HG03354 (cell line): ENCODE results near the gene PLAC1.

Source experiments
- ATAC-seq: cut with Tn5 transposase; IDR thresholded peaks from one replicate; pipeline ENCODE4 v1.9.1; 2021; ENCODE audit warnings: mild to moderate bottlenecking; ENCODE audit not compliant: unreplicated experiment, poor library complexity, severe bottlenecking

The PLAC1 gene

DNA sequence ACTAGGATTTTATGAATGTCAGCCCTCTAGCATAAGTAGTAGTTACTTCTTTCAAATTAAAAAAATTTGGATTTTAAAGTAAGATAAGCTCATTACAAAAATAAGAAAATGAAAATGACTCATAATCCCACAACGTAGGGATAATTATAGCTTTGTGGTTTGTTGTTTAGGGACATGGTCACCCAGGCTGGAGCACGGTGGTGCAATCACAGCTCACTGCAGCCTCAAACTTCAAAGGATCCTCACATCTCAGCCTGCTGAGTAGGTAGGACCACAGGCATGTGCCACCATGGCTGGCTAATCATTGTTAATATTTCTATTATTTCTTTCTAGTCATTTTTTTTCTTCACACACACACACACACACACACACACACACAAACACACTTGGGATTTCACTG lies 57.6 kb downstream of the PLAC1 start:
- ATAC-seq, result no peak

DNA sequence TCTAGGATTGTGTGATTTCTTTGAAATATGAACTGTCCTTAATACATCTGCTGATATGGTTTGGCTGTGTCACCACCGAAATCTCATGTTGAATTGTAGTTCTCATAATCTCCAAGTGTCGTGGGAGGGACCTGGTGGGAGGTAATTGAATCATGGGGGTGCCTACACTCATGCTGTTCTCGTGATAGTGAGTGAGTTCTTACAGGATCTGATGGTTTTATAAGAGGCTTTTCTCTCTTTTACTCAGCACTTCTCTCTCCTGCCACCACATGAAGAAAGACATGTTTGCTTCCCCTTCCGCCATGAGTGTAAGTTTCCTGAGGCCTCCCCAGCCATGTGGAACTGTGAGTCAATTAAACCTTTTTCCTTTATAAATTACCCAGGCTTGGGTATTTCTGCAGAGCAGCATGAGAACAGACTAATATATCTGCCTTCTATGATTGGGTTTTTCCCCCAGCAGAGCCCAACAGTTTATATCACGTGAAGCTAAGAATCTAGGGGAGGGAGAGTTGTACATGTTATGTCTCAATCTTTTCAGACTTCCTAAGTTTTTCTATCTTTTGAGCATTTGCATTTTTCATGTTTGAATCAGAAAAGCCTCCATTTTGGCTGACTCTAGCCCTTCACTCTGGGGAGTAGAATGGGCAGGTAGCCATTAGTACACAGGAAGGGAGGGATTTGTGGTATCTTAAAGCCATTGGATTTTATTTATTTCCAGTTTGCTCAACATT lies 58.9 kb downstream of the PLAC1 start:
- ATAC-seq, result no peak

DNA sequence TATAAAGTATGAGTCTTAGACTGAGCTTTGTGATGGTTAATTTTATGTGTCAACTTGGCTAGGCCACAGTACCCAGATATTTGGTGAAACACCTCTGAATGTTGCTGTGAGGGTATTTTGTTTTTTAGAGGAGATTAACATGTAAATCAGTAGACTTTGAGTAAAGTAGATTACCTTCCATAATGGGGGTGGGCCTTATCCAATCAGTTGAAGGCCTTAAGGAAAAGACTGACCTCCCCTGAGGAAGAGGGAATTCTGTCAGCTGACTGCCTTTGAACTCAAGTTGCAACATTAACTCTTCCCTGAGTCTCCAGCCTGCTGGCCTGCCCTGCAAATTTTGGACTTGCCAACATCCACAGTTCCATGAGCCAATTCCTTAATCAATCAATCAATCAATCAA lies 66.0 kb downstream of the PLAC1 start:
- ATAC-seq, result no peak

DNA sequence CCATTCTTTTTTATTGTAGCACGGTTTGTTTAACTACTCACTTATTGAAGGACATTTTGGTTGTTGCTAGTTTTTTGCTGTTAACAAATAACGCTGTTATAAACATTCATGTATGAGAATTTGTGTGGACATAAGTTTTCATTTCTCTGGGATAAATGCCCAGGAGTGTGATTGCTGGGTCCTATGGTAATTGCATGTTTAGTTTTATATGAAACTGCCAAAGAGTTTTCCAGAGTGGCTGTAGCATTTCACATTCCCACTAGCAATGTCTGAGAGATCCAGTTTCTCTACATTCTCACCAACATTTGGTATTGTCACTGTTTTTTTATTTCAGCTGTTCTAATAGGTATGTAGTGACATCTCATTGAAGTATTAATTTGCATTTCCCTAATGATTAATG lies 66.8 kb downstream of the PLAC1 start:
- no peak for ATAC-seq

DNA sequence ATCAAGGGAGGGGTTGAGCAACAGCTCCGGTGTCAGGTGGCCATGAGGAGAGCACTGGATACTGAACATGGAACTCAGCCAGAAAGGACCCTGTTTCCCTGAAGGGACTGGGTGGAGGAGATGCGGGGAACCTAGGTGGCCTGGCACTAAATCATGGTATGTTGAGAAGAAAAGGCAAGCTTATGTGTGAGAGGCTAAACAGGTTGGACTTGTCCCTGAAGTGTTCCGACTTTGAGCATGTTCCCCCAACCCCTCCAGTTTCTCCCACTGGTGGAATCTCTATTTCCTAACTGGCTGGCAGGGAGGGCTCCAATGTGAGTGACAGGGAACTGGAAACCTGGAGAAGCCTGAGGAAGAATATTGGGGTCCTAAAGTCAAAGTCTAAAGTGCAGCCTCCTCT lies 69.5 kb downstream of the PLAC1 start:
- no peak for ATAC-seq

DNA sequence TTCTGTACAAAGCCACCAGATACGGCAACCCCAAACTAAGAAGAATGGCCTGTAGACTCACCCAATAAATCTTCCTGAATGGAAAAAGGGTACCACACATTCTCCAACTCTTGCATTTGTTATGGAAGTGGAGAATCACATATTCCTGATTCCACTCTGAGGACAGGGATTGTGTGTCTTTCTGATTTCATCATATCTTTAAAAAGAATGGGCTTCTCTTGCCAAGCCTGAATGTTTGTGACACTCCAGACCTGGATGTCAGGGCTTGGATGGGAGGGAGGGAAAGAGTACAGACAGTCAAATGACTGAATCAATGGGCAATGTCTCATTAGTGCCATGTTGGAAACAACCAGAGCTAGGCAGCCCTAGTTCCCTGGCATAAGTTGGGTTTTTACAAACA lies 77.4 kb downstream of the PLAC1 start:
- no peak for ATAC-seq

DNA sequence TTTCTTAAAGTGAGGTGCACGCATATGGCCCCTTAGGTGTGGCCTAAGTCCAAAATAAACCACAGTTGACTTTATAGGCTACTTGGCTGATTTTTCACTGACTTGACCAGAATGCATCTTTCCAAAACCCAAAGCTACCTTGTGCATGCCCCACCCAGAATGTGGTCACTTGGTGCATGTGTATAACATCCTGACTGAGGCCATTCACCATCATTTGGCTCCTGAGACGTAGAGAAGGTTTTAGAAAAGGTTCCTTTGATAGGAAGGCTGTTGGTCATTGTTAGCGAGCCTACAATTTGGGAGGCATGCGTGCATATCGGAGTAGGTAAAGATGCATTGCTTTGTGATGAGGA lies 84.6 kb downstream of the PLAC1 start:
- ATAC-seq, result no peak

DNA sequence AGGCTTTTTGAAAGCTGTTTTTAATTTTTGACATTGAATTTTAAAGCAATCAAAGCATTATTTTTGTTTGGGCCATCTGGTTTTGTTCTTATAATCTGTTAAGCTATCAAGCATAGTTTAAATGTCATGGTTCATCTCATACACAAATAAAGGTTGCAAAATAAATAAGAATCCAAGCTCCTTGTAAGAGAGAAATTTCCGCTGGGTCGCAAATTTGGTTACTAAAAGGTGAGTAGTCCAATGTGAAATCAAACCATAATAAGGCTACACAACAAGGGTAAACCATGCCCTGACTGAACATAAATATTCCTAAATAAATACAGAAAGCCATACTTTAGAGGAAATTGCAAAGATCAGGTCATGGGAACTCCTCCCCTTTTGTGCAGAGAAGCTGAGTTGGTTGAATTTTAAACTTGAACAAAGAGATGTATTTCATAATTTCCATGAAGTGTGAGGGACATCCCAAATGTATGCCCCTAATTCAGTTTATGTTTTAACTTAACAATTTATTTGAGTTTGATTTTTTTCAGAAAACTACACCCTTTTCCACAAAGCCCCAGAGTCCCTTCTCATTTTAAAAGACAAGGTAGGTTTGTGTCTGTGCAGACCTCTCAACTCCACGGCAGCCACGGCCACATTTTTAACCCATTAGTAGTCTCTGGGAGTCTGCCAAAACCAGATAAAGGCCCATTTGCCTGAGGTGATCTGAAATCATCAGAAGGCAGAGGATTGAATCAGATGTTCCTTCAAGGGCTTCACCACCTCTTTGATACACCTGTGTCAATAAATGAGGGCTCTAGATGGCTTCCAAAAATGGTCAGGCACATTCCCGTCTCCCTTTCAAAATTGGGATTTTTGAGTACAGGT lies 85.2 kb downstream of the PLAC1 start:
- ATAC-seq, result no peak

DNA sequence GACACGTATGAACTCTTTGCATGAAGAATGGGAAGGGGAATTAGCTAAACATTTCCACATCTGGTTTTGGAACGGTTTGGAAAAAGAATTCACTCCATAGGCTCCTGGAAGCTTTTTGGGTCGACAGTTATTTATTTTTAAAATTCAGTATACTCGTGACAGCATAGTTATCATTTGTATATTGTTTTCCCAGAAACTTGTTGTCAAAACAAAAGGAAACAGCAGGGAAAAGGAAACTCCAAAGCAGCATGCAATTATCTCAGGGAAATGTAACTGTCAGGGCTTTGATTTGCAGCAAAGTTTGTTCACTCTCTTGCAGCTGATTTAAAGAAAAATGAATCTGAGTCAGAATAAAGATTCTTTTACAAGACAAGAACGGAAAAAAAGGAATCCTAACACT lies 86.5 kb downstream of the PLAC1 start:
- ATAC-seq, result no peak

DNA sequence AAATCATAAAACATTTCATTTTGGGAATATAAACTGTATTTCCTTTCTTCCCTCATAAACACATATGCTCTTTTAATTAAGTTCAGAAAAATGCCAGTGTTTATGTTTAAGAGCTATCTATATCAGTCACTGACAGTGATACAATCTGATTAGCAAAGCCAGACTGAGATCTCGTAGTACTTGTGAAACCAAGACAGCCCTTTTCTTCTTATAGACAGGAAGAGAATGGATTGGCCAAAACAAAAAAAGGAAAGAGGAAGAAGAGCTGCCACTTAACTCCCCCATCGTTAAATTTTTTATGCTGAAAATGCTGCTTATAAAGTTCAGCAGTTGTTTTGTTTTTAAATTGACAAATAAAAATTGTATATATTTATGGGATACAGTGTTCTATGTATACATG lies 87.4 kb downstream of the PLAC1 start:
- ATAC-seq, result no peak

DNA sequence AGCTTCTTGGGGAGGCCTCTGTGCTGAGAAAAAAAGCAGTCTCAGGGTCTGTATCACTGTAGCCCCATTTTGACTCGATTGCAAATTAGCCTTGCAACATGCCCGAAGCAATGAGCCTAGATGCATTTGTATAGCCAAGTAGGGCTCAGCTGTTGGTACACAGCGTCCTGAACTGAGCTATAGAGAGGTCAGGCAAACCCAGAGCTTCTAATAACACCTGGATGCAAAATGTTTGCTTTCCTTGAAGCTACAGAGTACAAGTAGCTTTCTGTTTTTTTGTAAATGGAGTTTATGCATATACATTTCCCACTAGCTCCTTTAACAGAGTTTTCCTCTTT lies 87.8 kb downstream of the PLAC1 start:
- no peak for ATAC-seq

DNA sequence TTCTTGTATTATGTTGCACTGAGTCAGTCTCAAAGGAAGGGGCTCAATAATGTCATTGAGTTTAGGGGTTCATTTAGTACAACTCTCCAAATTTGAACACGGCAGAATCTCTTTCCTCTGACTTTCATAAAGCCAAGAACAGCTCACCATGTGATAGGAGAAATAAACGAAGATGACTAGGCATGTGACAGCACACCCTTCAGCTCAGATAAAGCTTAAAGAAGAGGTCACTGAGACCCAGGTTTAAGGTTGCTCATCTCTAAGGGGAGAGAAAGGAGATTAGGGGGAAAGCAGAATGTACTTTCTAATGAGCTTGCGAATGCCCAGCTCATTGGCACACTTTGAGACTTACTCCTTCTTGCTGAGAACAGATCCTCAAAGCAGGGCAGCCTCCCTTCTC lies 89.0 kb downstream of the PLAC1 start:
- no peak for ATAC-seq

DNA sequence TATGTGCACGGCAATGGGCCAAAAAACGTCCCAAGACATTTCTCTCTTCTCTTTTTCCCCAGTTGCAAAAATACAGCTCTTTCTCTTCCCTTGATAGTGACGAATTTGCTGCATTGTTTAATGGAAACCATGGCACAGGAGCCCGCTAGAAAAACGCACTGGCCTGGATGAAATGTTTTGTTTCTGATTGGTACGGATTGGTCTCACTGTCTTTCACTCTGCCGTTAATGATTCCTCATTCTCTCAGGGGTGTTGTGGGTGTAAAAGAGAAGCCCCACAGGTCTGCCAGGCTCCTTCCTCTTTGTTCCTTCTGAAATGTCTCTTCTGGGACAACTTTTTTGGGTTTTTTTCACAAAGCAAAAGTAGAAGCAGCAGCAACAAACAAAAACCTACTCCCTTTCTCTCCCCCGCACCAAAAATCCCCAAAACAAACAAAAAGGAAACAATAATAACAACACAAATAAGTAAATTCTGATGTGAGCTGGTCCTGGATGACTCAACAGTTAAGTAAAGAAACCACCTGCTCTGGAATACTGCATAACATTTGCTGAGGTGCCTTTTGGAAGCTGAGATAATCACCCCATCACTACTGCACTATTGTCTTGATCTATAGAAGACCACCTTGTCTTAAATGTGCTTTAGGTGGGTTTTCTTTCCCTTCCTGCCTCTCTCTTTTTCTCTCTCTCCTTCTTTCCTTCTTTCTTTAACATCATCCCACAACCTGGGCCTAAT lies 89.8 kb downstream of the PLAC1 start:
- ATAC-seq, result no peak

DNA sequence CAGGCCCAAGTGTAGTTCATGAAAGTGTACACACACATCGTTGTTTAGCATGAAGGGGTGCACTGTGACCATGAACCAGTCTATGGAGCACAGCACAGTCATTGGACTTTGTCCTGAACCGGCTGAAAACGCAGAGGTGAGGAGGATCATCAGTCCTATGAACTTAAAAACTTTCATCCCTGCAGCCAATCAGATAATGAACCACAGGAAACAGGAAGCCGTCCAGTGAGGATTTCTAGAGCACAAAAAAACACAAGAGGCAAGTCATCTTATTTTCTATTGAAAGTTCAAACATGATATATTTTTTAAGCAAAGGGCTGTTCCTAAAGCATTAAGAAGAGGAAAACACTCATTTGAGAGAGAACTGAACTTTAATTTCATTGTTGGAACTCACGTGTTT lies 91.8 kb downstream of the PLAC1 start:
- ATAC-seq, result no peak

DNA sequence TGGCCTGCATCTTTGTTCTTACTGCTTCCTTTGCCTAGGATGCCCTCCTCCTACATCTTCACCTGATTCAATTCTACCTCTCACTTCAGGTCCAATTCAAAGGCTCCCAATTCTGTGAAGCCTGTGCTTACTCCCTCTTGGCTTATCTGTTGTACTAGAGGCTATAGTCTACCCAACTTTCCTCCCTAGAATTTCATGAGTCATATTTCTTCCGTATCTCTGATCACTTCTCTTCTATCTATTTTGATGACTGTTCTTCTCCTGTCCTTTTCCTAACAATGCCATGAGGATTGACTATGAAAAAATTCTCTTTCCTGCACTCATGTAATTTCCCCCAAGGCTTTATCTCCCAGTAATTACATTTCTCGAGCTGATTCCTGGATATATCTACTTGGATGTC lies 96.3 kb downstream of the PLAC1 start:
- no peak for ATAC-seq

DNA sequence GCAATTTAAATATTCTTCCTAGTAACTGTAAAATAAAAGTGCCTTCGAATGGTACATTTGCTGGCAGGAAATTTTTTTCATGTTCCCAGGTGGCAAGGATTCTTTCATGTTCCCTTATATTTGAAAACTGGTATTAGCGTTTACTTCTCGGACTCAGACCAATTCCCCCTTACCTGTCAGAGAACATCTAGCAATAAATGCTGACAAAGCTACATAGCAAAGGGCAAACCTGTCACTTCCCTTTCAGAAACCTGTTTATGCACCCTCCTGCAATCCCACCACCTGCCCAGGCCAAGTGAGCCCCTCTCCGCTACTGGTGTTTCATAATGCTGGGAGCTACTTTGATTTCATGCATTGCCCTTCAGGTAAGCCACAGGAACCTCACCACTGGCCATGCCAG lies 100.1 kb downstream of the PLAC1 start:
- no peak for ATAC-seq

DNA sequence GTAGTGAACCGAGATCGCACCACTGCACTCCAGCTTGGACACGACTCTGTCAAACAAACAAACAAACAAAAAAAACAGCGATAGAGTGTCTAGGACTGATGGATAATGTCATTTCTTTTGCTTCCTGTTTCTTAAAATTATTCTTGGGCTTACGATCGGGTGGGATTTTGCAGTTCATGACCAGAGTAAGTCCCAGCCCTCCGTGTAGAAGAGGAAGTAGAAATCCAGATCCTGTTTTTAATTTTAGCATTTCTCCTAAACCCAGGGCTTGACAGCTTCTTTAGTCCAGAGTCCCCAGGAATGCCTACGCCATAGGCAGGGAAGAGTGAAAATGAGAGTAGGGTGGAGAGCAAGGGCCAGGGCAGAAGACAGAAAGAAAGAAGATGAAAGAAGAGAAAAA lies 104.0 kb downstream of the PLAC1 start:
- no peak for ATAC-seq

DNA sequence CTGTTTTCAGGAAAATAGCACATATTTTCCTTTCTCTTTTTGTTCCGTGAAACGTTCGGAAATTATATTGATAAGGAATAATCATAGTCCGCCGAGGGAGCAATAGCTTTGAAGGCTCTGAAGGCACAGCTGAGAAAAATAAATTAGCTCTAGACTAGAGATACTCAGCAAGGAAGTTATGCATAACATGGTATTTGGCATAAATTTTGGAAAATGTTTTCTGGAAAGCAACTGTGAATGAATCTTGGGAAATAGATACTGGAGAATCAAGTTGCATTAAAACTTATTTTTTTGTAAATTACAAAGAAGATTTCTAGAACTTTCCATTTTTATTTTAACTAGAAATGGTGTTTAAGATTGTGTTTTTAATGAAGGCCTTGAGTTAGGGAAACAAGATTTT lies 105.9 kb downstream of the PLAC1 start:
- no peak for ATAC-seq

DNA sequence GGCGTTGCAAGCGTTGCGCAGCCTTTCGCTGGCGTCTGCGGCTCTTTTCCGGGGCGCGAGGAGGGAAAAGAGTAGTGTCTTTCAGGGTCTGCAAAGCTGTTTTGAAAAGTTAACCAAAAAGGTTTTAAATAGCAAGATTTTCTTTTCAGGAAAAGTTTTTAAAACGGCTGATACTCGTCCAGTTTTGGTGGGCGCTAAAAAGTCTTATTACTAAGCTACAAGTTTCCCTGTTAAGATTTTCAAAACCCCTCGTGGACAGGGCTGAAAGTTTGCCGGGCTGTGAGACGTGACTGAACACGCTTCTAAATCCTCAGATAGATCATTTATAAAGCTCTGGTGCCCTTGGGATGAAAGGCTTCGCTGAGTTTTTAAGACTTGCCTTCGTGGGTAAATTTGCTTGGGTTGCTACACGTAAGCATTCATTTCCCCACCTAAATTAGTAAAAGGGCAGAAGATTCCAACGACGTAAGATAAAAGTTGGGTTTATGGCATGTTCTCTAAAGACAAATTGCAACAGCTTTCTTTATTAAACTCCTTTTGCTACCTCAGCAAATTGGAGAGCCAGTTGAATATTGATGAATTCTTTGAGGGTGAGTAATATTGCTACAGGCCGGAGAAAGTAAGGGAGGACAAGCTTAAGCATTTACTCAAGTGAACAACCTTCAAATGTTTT lies 106.8 kb downstream of the PLAC1 start:
- no peak for ATAC-seq
